Measurements from ENCODE around the gene S1PR3. TPM values are rescaled to one million over a fixed set of nuclear protein-coding genes. Genes with fewer than 3 reads are reported as not detected.
A peak's percentile ranks its signal among the peaks of the same experiment; 100 is the strongest.

The S1PR3 gene
- total and polyA plus RNA-seq, 9 of the 15 experiments (the other 6 are each of a cell fraction or from before 2014, with no cell fraction given) = 0.03 to 2.0 (median 0.29) TPM

- TF ChIP-seq, protein P1, sequence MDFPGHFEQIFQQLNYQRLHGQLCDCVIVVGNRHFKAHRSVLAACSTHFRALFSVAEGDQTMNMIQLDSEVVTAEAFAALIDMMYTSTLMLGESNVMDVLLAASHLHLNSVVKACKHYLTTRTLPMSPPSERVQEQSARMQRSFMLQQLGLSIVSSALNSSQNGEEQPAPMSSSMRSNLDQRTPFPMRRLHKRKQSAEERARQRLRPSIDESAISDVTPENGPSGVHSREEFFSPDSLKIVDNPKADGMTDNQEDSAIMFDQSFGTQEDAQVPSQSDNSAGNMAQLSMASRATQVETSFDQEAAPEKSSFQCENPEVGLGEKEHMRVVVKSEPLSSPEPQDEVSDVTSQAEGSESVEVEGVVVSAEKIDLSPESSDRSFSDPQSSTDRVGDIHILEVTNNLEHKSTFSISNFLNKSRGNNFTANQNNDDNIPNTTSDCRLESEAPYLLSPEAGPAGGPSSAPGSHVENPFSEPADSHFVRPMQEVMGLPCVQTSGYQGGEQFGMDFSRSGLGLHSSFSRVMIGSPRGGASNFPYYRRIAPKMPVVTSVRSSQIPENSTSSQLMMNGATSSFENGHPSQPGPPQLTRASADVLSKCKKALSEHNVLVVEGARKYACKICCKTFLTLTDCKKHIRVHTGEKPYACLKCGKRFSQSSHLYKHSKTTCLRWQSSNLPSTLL (IDR thresholded peaks at IDR 0.05) = no peak
- no peak for TF ChIP-seq FOXK1 (CRISPR knock-in tag; IDR thresholded peaks at IDR 0.05; ENCODE audit: borderline replicate concordance)
- TF ChIP-seq RCOR1 (IDR thresholded peaks at IDR 0.05; ENCODE audit: borderline replicate concordance in 1 of 2, low read depth in 2 of 2, low read length in 2 of 2) = no peak
- TF ChIP-seq JUNB (CRISPR knock-in tag; conservative IDR thresholded peaks at IDR 0.05) = no peak
- 0 out of 2 replicates have a peak, but pooled peaks have one; percentile 32 for TF ChIP-seq ZNF766 (CRISPR knock-in tag; conservative IDR thresholded peaks at IDR 0.05)
- 0 out of 2 replicates have a peak, but pooled peaks have one; percentile 17 for TF ChIP-seq ESRRA (IDR thresholded peaks at IDR 0.05; ENCODE audit: borderline replicate concordance, low read depth)
- no peak for TF ChIP-seq THRA (IDR thresholded peaks at IDR 0.05)
- TF ChIP-seq ZNF444 (CRISPR knock-in tag; IDR thresholded peaks at IDR 0.05) = no peak
- TF ChIP-seq ZNF175 (CRISPR knock-in tag; IDR thresholded peaks at IDR 0.05; ENCODE audit: low read depth) = no peak
- TF ChIP-seq, protein P2, sequence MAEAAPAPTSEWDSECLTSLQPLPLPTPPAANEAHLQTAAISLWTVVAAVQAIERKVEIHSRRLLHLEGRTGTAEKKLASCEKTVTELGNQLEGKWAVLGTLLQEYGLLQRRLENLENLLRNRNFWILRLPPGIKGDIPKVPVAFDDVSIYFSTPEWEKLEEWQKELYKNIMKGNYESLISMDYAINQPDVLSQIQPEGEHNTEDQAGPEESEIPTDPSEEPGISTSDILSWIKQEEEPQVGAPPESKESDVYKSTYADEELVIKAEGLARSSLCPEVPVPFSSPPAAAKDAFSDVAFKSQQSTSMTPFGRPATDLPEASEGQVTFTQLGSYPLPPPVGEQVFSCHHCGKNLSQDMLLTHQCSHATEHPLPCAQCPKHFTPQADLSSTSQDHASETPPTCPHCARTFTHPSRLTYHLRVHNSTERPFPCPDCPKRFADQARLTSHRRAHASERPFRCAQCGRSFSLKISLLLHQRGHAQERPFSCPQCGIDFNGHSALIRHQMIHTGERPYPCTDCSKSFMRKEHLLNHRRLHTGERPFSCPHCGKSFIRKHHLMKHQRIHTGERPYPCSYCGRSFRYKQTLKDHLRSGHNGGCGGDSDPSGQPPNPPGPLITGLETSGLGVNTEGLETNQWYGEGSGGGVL (CRISPR knock-in tag; IDR thresholded peaks at IDR 0.05) = no peak
- no peak for TF ChIP-seq HMG20B (CRISPR knock-in tag; IDR thresholded peaks at IDR 0.05)
- TF ChIP-seq MAFK (IDR thresholded peaks at IDR 0.05; ENCODE audit: low read length) = peak; percentile 34; the same call in 1 of the 2 replicates
- TF ChIP-seq DLX4 (CRISPR knock-in tag; IDR thresholded peaks at IDR 0.05) = no peak
- TF ChIP-seq TOE1 (IDR thresholded peaks at IDR 0.05; ENCODE audit: borderline replicate concordance) = no peak
- TF ChIP-seq TOE1 (CRISPR knock-in tag; IDR thresholded peaks at IDR 0.05; ENCODE audit: borderline replicate concordance, low read depth) = no peak
- no peak for TF ChIP-seq NELFE (IDR thresholded peaks at IDR 0.05; ENCODE audit: insufficient read depth, insufficient read length)
- no peak for TF ChIP-seq HEY1 (CRISPR knock-in tag; IDR thresholded peaks at IDR 0.05; ENCODE audit: borderline replicate concordance)
- TF ChIP-seq ATF1 (CRISPR knock-in tag; IDR thresholded peaks at IDR 0.05) = no peak
- TF ChIP-seq ATF1 (tag; IDR thresholded peaks at IDR 0.05) = no peak
- TF ChIP-seq ZNF217 (CRISPR knock-in tag; IDR thresholded peaks at IDR 0.05) = no peak
- TF ChIP-seq HMG20A (CRISPR knock-in tag; conservative IDR thresholded peaks at IDR 0.05) = no peak
- TF ChIP-seq ELF2 (CRISPR knock-in tag; IDR thresholded peaks at IDR 0.05) = no peak
- peak; percentile 75 for TF ChIP-seq MAFG (tag; conservative IDR thresholded peaks at IDR 0.05)
These were observed 30.0 kb downstream of the S1PR3 start (continued) for GRCh38 chr9:89021154-89021803.
